ENCODE results near the gene HSP90B1.

The HSP90B1 gene

DNA sequence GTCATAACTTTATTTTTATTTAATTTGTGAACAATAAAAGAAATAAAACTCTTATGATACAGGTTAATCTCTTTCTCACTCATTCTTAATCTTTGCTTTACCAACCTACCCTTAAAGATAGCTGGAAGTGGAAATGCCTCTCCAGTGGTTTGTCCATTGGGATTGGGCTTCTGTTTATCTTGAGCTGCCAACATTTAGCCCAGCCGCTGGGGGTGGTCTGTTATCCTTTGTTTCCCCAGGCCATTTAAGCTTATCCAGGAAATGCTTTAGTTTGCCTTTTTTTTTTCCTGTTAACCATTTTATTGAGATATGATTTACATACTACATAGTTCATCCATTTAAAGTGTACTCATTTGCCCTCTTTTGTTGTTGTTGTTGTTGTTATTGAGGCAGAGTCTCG is 43.7 kb downstream of the HSP90B1 start:
- Mint-ChIP-seq H3K4me3 (no peak overlapping the region), H3K4me1 (peaks cover 11% of the 10 kb centered on the region), H3K9me3 (no peaks in the 10 kb centered on the region), H3K36me3 (ENCODE audit: low read depth) (peaks cover 39% of the 10 kb centered on the region), H3K27ac (no peak overlapping the region), H3K27me3 (ENCODE audit: low read depth) (no peaks in the 10 kb centered on the region)
- TF ChIP-seq, protein P1, sequence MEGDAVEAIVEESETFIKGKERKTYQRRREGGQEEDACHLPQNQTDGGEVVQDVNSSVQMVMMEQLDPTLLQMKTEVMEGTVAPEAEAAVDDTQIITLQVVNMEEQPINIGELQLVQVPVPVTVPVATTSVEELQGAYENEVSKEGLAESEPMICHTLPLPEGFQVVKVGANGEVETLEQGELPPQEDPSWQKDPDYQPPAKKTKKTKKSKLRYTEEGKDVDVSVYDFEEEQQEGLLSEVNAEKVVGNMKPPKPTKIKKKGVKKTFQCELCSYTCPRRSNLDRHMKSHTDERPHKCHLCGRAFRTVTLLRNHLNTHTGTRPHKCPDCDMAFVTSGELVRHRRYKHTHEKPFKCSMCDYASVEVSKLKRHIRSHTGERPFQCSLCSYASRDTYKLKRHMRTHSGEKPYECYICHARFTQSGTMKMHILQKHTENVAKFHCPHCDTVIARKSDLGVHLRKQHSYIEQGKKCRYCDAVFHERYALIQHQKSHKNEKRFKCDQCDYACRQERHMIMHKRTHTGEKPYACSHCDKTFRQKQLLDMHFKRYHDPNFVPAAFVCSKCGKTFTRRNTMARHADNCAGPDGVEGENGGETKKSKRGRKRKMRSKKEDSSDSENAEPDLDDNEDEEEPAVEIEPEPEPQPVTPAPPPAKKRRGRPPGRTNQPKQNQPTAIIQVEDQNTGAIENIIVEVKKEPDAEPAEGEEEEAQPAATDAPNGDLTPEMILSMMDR (IDR thresholded peaks at IDR 0.05; ENCODE audit: unreplicated experiment in 3 of 3), result no peak

DNA sequence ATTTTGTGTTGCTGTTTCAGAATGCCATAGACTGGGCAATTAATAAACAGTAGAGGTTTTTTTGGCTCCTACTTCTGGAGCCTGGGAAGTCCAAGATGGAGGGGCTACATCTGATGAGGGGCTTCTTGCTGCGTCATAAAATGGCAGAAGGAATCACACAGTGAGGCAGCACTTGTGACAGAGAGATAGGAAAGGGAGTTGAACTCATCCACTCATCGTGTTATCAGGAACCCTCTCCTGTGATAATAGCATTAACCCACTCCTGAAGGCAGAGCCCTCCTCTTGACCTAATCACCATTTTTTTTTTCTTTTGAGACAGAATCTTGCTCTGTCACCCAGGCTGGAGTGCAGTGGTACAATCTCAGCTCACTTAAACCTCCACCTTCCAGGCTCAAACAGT is 45.2 kb downstream of the HSP90B1 start:
- Mint-ChIP-seq H3K4me1 (peaks cover 6% of the 10 kb centered on the region), H3K27me3 (ENCODE audit: low read depth) (no peaks in the 10 kb centered on the region), H3K9me3 (no peaks in the 10 kb centered on the region), H3K4me3 (no peak overlapping the region), H3K36me3 (ENCODE audit: low read depth) (peaks cover 45% of the 10 kb centered on the region), H3K27ac (no peak overlapping the region)
- TF ChIP-seq, protein P1 (IDR thresholded peaks at IDR 0.05; ENCODE audit: unreplicated experiment in 3 of 3), result no peak

DNA sequence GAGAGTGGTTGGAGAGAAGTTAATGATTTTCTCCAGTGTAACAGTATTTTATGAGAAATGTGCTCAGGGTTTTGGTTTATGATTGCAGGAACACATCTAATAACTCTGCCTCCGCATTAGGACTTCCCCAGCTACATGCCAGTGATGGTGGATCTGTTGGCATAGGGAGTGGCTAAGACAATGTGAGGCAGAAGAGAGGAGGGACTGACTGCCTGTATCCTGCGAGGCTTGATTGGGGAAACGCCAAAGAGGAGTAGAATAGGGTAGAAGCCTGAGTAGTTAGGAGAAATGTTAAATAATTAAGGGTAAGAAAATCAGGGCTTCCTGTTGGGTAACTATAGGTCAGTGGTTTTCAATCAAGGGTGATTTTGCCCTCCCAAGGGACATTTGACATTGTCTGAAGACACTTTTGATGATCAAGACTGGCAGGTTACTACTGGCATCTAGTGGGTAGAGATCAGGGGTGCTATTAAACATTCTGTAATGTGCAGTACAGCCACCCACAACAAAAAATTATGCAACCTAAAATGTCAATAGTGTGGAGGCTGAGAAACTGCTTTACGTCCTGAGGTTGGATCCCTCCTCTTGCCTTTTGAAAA is 48.3 kb downstream of the HSP90B1 start:
- TF ChIP-seq, protein P1 (IDR thresholded peaks at IDR 0.05; ENCODE audit: unreplicated experiment in 3 of 3), result no peak
- Mint-ChIP-seq H3K36me3 (ENCODE audit: low read depth) (peaks cover 71% of the 10 kb centered on the region), H3K27ac (no peak overlapping the region), H3K9me3 (no peaks in the 10 kb centered on the region), H3K4me1 (no peaks in the 10 kb centered on the region), H3K27me3 (ENCODE audit: low read depth) (no peaks in the 10 kb centered on the region), H3K4me3 (no peak overlapping the region)

- H3K4me3 Mint-ChIP-seq, result no peak overlapping the region
Observed at GRCh38 chr12:103986829-103987228, 56.6 kb downstream of the HSP90B1 start.

GRCh38 chr12:103994235-103994634 is 64.0 kb downstream of the HSP90B1 start:
- H3K9me3 Mint-ChIP-seq, result no peaks in the 10 kb centered on the region
- H3K27ac Mint-ChIP-seq, result no peak overlapping the region
- no peaks in the 10 kb centered on the region for H3K27me3 Mint-ChIP-seq (ENCODE audit: low read depth)
- no peak overlapping the region for H3K4me3 Mint-ChIP-seq
- peaks cover 6% of the 10 kb centered on the region for H3K36me3 Mint-ChIP-seq (ENCODE audit: low read depth)
- peaks cover 19% of the 10 kb centered on the region for H3K4me1 Mint-ChIP-seq
- TF ChIP-seq, protein P1 (IDR thresholded peaks at IDR 0.05; ENCODE audit: unreplicated experiment in 3 of 3), result no peak

More at GRCh38 chr12:103986829-103987228, 56.6 kb downstream of the HSP90B1 start:
- H3K9me3 Mint-ChIP-seq, result no peaks in the 10 kb centered on the region
- peak overlapping the region in 1 of 3 experiments; percentile 42 for H3K27ac Mint-ChIP-seq
- H3K36me3 Mint-ChIP-seq (ENCODE audit: low read depth), result peaks cover 51% of the 10 kb centered on the region
- TF ChIP-seq, protein P1 (IDR thresholded peaks at IDR 0.05; ENCODE audit: unreplicated experiment in 3 of 3), result no peak
- H3K4me1 Mint-ChIP-seq, result no peaks in the 10 kb centered on the region
- no peaks in the 10 kb centered on the region for H3K27me3 Mint-ChIP-seq (ENCODE audit: low read depth)

- H3K9me3 Mint-ChIP-seq, result no peaks in the 10 kb centered on the region
- H3K4me3 Mint-ChIP-seq, result no peak overlapping the region
- peaks cover 4% of the 10 kb centered on the region for H3K36me3 Mint-ChIP-seq (ENCODE audit: low read depth)
- no peak overlapping the region for H3K27ac Mint-ChIP-seq
- H3K4me1 Mint-ChIP-seq, result peaks cover 34% of the 10 kb centered on the region
- no peaks in the 10 kb centered on the region for H3K27me3 Mint-ChIP-seq (ENCODE audit: low read depth)
- TF ChIP-seq, protein P1 (IDR thresholded peaks at IDR 0.05; ENCODE audit: unreplicated experiment in 3 of 3), result no peak
Observed at GRCh38 chr12:103996595-103996994, 66.4 kb downstream of the HSP90B1 start.

All from nephron (organoid).